AG04449 (cell line): ENCODE measurements around the gene PML.

Experiments
- CTCF ChIA-PET: fragments of 350-600 bp; formaldehyde crosslinking; extraction: SDS; loops from one replicate; lab custom pipeline; 2021; ENCODE audit warnings: antibody characterized with exemption; lab: Yijun Ruan, JAX
- POLR2A ChIA-PET: fragments of 400-600, 350-600 bp; formaldehyde crosslinking; extraction: SDS; loops from one replicate; lab custom pipeline; 2020; ENCODE audit warnings: antibody characterized with exemption, inconsistent platforms; lab: Yijun Ruan, JAX
- DNase-seq: peaks from one replicate; pipeline ENCODE4 v3.0.0-alpha.2; 2010; ENCODE audit warnings: low read depth, low spot score
- H3K4me3 ChIP-seq: 2 replicates; pipeline ENCODE4 v1.5.1; 2011; ENCODE audit warnings: low read depth, mild to moderate bottlenecking, control low read depth, low read length
- CTCF ChIP-seq: IDR thresholded peaks from one replicate; pipeline ENCODE4 v1.5.1; 2011; ENCODE audit warnings: mild to moderate bottlenecking, moderate library complexity, low read length, control low read depth, inconsistent platforms; ENCODE audit not compliant: insufficient read depth; ENCODE audit errors: missing control alignments

Gene PML

GRCh38 chr15:73984208-73984979 lies 10.1 kb upstream of the PML start:
- POLR2A ChIA-PET = interaction anchor here (1.6 kb wide), 1 partner anchor 10 kb away, joined by 6 read pairs; the partner anchor contains the start of gene PML
- TF ChIP-seq CTCF = no peak
- DNase-seq = no peak
- H3K4me3 ChIP-seq = no peak overlapping the region
- CTCF ChIA-PET = interaction anchor here (0.6 to 11.3 kb wide), 9 partner anchors 12 to 338 kb away, joined by 3 to 112 read pairs (median 6); no protein-coding TSS in a partner anchor

GRCh38 chr15:73985101-73985873 lies 9.2 kb upstream of the PML start:
- ChIA-PET POLR2A (interaction anchor here (1.6 kb wide), 1 partner anchor 9 kb away, joined by 6 read pairs; the partner anchor contains the start of gene PML), CTCF (interaction anchor here (1.8 to 11.3 kb wide), 4 partner anchors 13 to 65 kb away, joined by 5 to 112 read pairs (median 11); no protein-coding TSS in a partner anchor)
- no peak overlapping the region for H3K4me3 ChIP-seq
- no peak for DNase-seq
- TF ChIP-seq CTCF = no peak

- ChIA-PET CTCF (interaction anchor here (1.4 to 11.3 kb wide), 5 partner anchors 14 to 321 kb away, joined by 3 to 112 read pairs (median 7); no protein-coding TSS in a partner anchor), POLR2A (interaction anchor here (1.6 kb wide), 1 partner anchor 8 kb away, joined by 6 read pairs; the partner anchor contains the start of gene PML)
- no peak overlapping the region for H3K4me3 ChIP-seq
- TF ChIP-seq CTCF = no peak
- DNase-seq = no peak
Observed at GRCh38 chr15:73986055-73986775, 8.3 kb upstream of the PML start.

GRCh38 chr15:73986776-73987056 lies 7.8 kb upstream of the PML start:
- POLR2A ChIA-PET = no interaction called here
- TF ChIP-seq CTCF = no peak
- no peak for DNase-seq
- no peak overlapping the region for H3K4me3 ChIP-seq
- CTCF ChIA-PET = interaction anchor here (1.4 to 11.3 kb wide), 4 partner anchors 14 to 321 kb away, joined by 3 to 112 read pairs (median 11); no protein-coding TSS in a partner anchor

GRCh38 chr15:73987250-73987649 lies 7.3 kb upstream of the PML start:
- POLR2A ChIA-PET = no interaction called here
- DNase-seq = no peak
- H3K4me3 ChIP-seq = no peak overlapping the region
- TF ChIP-seq CTCF = no peak
- CTCF ChIA-PET = interaction anchor here (1.4 to 11.3 kb wide), 5 partner anchors 15 to 320 kb away, joined by 3 to 126 read pairs (median 11); no protein-coding TSS in a partner anchor
